Heart right ventricle (tissue), 16 donors: ENCODE results near the gene LPCAT1. TPM values are rescaled to one million over a fixed set of nuclear protein-coding genes. Genes with fewer than 3 reads are reported as not detected.

Experiments
- ATAC-seq, 8 donors: fragments of 200-7000 bp; cut with Tn5 transposase; one replicate each; pipeline ENCODE4 v1.9.1; 2020; ENCODE audit warnings: mild to moderate bottlenecking in 8 of 8, moderate library complexity in 8 of 8, moderate number of reproducible peaks in 1 of 8
- DNase-seq, 2 donors: peaks; one replicate each; pipeline ENCODE4 v3.0.0-alpha.2; 2020
- H3K27ac ChIP-seq, 10 donors: fragments of 200-600 bp; sonication (generic) in 2 of 10; one replicate each; pipeline versions ENCODE4 v1.5.0 to v1.8.0; 2020 to 2022; ENCODE audit warnings: mild to moderate bottlenecking in 3 of 10
- H3K27me3 ChIP-seq, 7 donors: fragments of 200-600 bp; one replicate each; pipeline ENCODE4 v1.8.0; 2021 to 2022; ENCODE audit warnings: mild to moderate bottlenecking in 2 of 7
- H3K36me3 ChIP-seq, 9 donors: fragments of 200-600 bp; sonication (generic) in 1 of 9; one replicate each; pipeline versions ENCODE4 v1.5.0 to v1.8.0; 2020 to 2022; ENCODE audit warnings: mild to moderate bottlenecking in 2 of 9
- H3K4me1 ChIP-seq, 9 donors: fragments of 200-600 bp; sonication (generic) in 1 of 9; one replicate each; pipeline versions ENCODE4 v1.5.0 to v1.8.0; 2020 to 2022; ENCODE audit warnings: mild to moderate bottlenecking in 4 of 9
- H3K4me3 ChIP-seq, 10 donors: fragments of 200-600 bp; sonication (generic) in 2 of 10; one replicate each; pipeline versions ENCODE4 v1.5.0 to v1.8.0; 2020 to 2022; ENCODE audit warnings: mild to moderate bottlenecking in 7 of 10, moderate library complexity in 2 of 10
- H3K9me3 ChIP-seq, 11 donors: fragments of 200-600 bp in 10 of 11; sonication (generic) in 2 of 11; one replicate each; pipeline versions ENCODE4 v1.5.0 to v1.8.0; 2013 to 2022; ENCODE audit warnings: mild to moderate bottlenecking in 2 of 11, control low read depth in 1 of 11, moderate library complexity in 1 of 11
- WGBS, 2 donors: extraction: QIAGEN DNeasy Blood & Tissue Kit; methylation state at CpG; one replicate each; pipeline ENCODE4 v1.1.7; 2013; ENCODE audit warnings: inconsistent platforms in 1 of 2; 5-methylcytosine and 5-hydroxymethylcytosine counted together
- intact Hi-C, 10 donors: fragments of 100-400 bp; cut with DNase I; formaldehyde crosslinking; loops; one replicate each; pipeline versions ENCODE4 v1.11.1 to v1.14.2; 2022
- polyA plus RNA-seq, 2 donors: library from polyadenylated mRNA; stranded (reverse); fragments of 200-250 nt; gene quantifications; one replicate each; pipeline ENCODE4 v1.2.3, GENCODE V29; 2013
- total RNA-seq, 10 donors: library from RNA; stranded (reverse); fragmentation: NEBNext Ultra II Directional in 3 of 10; extraction: Animal tissue kit (Norgen Biotek cat#: 25700) in 3 of 10; gene quantifications; one replicate each; pipeline versions ENCODE4 v1.2.1 to v1.2.4, GENCODE V29; 2021 to 2023
- TF ChIP-seq, protein P1 (sequence below), 9 donors: fragments of 200-600 bp; sonication (generic) in 2 of 9; IDR thresholded peaks; one replicate each; pipeline versions ENCODE4 v1.5.0 to v1.8.0; 2021 to 2022; ENCODE audit warnings: antibody characterized with exemption in 9 of 9, mild to moderate bottlenecking in 5 of 9, moderate library complexity in 1 of 9
- donor health status: Arrhythmogenic right ventricular cardiomyopathy.
- donor health status: ischemic (EF 13 %, LVEDD 7.1; RV severe dilation, severe dysfunction).
- donor health status: healthy with polysubstance abuse.
- donor health status: DM: no; HTN: yes; CAD: no.
- donor health status: DM: no; HTN: no; CAD: no.
- donor health status: ischemic (EF 25% LVEDD 6.9; RV normal size, moderate dysfunction).
- donor health status: ischemic (EF 25% LVEDD 5.7; RV mildly dilated, moderate dysfunction).
- donor health status: healthy.
- donor health status: DM: yes; HTN: yes; CAD: no.
- donor health status: Ischemic cardiomyopathy.
- donor health status: ischemic (EF 35%, LVEDD 5.7; RV mildly dilated, moderate dysfunction).
- donor health status: nonischemic (EF 11% LVEDD 7.7; RV severe dilation, severe dysfunction).
- donor health status: DM: yes; HTN: yes; CAD: no.
- donor health status: PGD.
- donor health status: ischemic (EF 29% LVEDD 5.4; RV normal size, mild dysfunction).
- donor health status: nonischemic (EF 23%, LVEDD 6.1; RV moderate dilation, normal function).

LPCAT1 gene
- total and polyA plus RNA-seq, 12 donors, result 5.6 to 25.5 (median 9.6) TPM

- WGBS, 2 donors, result 73 to 80% methylated on average over 18 of the region's 18 CpGs
- H3K36me3 ChIP-seq, result peaks cover 0 to 96% (median 8%) of the 10 kb centered on the region in 9 donors
- H3K27ac ChIP-seq, result no peak overlapping the region
- no peak for ATAC-seq
- no peak overlapping the region for H3K4me3 ChIP-seq
- no peaks in the 10 kb centered on the region for H3K9me3 ChIP-seq
- intact Hi-C loops, result loop anchor here in 2 of 10 donors (10.0 kb wide), 2 partner anchors 174 to 306 kb away; no protein-coding TSS in a partner anchor
- H3K4me1 ChIP-seq, result peaks cover 0 to 5% (median 0%) of the 10 kb centered on the region in 9 donors
- H3K27me3 ChIP-seq, result no peaks in the 10 kb centered on the region
- TF ChIP-seq, protein P1, sequence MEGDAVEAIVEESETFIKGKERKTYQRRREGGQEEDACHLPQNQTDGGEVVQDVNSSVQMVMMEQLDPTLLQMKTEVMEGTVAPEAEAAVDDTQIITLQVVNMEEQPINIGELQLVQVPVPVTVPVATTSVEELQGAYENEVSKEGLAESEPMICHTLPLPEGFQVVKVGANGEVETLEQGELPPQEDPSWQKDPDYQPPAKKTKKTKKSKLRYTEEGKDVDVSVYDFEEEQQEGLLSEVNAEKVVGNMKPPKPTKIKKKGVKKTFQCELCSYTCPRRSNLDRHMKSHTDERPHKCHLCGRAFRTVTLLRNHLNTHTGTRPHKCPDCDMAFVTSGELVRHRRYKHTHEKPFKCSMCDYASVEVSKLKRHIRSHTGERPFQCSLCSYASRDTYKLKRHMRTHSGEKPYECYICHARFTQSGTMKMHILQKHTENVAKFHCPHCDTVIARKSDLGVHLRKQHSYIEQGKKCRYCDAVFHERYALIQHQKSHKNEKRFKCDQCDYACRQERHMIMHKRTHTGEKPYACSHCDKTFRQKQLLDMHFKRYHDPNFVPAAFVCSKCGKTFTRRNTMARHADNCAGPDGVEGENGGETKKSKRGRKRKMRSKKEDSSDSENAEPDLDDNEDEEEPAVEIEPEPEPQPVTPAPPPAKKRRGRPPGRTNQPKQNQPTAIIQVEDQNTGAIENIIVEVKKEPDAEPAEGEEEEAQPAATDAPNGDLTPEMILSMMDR (IDR thresholded peaks at IDR 0.05), result no peak
- DNase-seq, result no peak
These were observed 53.0 kb downstream of the LPCAT1 start for GRCh38 chr5:1470762-1471211.

- H3K36me3 ChIP-seq, result peaks cover 0 to 91% (median 7%) of the 10 kb centered on the region in 9 donors
- 92 to 94% methylated on average over 28 of the region's 28 CpGs for WGBS, 2 donors
- no peaks in the 10 kb centered on the region for H3K27me3 ChIP-seq
- ATAC-seq (no peak), DNase-seq (no peak)
- no peaks in the 10 kb centered on the region for H3K9me3 ChIP-seq
- H3K4me1 ChIP-seq, result no peaks in the 10 kb centered on the region
- no peak overlapping the region for H3K4me3 ChIP-seq
- H3K27ac ChIP-seq, result no peak overlapping the region
- intact Hi-C loops, result no loop called here
- TF ChIP-seq, protein P1 (IDR thresholded peaks at IDR 0.05), result no peak
These were observed 54.9 kb downstream of the LPCAT1 start for GRCh38 chr5:1468629-1469527.

- no peak for DNase-seq
- no peak overlapping the region for H3K27ac ChIP-seq
- intact Hi-C loops, result no loop called here
- ATAC-seq, result peak in 2 of 8 donors; percentile 30 to 43
- H3K27me3 ChIP-seq, result no peaks in the 10 kb centered on the region
- H3K36me3 ChIP-seq, result peaks cover 0 to 91% (median 14%) of the 10 kb centered on the region in 9 donors
- TF ChIP-seq, protein P1 (IDR thresholded peaks at IDR 0.05), result peak; percentile 15 to 59 (median 54)
- 68 to 74% methylated on average over 15 of the region's 15 CpGs for WGBS, 2 donors
- no peaks in the 10 kb centered on the region for H3K9me3 ChIP-seq
- no peak overlapping the region for H3K4me3 ChIP-seq
- no peaks in the 10 kb centered on the region for H3K4me1 ChIP-seq
These were observed 55.5 kb downstream of the LPCAT1 start for GRCh38 chr5:1468247-1468612.

- Histone ChIP-seq H3K4me3 (no peak overlapping the region), H3K27me3 (no peaks in the 10 kb centered on the region), H3K36me3 (peaks cover 0 to 91% (median 20%) of the 10 kb centered on the region in 9 donors), H3K4me1 (no peaks in the 10 kb centered on the region), H3K27ac (no peak overlapping the region), H3K9me3 (no peaks in the 10 kb centered on the region)
- WGBS, 2 donors, result 93 to 95% methylated on average over 51 of the region's 51 CpGs
- no peak for ATAC-seq
- TF ChIP-seq, protein P1 (IDR thresholded peaks at IDR 0.05), result no peak
- no peak for DNase-seq
- intact Hi-C loops, result no loop called here
These were observed 56.2 kb downstream of the LPCAT1 start for GRCh38 chr5:1467341-1468246.
